GM12891 (cell line): ENCODE measurements around the gene PTPN4.

Experiments used
- POLR2A ChIP-seq: IDR thresholded peaks from 2 replicates; pipeline ENCODE4 v1.6.1; 2011; ENCODE audit warnings: low read depth, low read length, control low read depth
- POLR2AphosphoS5 ChIP-seq: IDR thresholded peaks from 2 replicates; pipeline ENCODE4 v1.6.1; 2011; ENCODE audit warnings: low read depth, low read length, control low read depth
- TAF1 ChIP-seq: IDR thresholded peaks from 2 replicates; pipeline ENCODE4 v1.6.1; 2011; ENCODE audit warnings: low read depth, low read length, control low read depth

DNA sequence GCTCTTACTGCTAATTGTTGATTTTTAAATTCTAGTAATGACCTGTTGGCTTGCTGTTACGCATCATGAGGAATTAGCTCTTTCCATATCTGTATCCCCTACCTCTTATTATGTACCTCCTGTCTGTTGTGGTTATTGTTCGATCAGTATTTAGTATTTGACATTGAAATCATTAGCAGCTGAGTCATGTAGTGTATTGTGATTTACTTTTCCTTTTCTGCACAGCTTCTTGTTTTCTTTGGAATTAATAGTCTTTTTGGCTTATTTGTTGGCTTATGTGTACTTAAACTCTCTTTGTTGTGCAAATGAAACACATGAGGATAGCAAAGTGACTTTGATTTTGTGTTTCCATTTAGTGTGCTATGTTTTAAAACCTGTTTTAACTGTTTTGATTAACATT, 257.5 kb downstream of the PTPN4 start:
- TF ChIP-seq POLR2A (no peak), POLR2AphosphoS5 (no peak), TAF1 (no peak)
